GM13977 (cell line): ENCODE results near the gene MAP3K7CL.
"Not testable (repeated sequence)": the region's sequence is repeated elsewhere in the genome, so short reads cannot be mapped to it uniquely, and the experiment has no call there.

Experiments used
- DNase-seq: peaks from one replicate; pipeline ENCODE4 v3.0.0; 2012; ENCODE audit warnings: low spot score
- CTCF ChIP-seq: IDR thresholded peaks from 2 replicates; pipeline ENCODE4 v1.5.1; 2012; ENCODE audit warnings: mild to moderate bottlenecking, control low read depth; ENCODE audit not compliant: insufficient read depth; ENCODE audit errors: extremely low read depth, missing control alignments
- in situ Hi-C: fragments of 300-500 bp; cut with MboI; formaldehyde crosslinking; loops from one replicate; pipeline ENCODE4 v1.12.0; 2022; ENCODE audit warnings: low sequenced_read_pairs, low pct_unique_long_range_greater_than_20kb, mixed read lengths, inconsistent platforms; ENCODE audit not compliant: unreplicated experiment

Gene MAP3K7CL

GRCh38 chr21:29163341-29164115 lies 33.1 kb downstream of the MAP3K7CL start:
- no peak for TF ChIP-seq CTCF
- in situ Hi-C loops: loop anchor here (10.0 kb wide), 1 partner anchor 211 kb away; no protein-coding TSS in a partner anchor
- DNase-seq: no peak

DNA sequence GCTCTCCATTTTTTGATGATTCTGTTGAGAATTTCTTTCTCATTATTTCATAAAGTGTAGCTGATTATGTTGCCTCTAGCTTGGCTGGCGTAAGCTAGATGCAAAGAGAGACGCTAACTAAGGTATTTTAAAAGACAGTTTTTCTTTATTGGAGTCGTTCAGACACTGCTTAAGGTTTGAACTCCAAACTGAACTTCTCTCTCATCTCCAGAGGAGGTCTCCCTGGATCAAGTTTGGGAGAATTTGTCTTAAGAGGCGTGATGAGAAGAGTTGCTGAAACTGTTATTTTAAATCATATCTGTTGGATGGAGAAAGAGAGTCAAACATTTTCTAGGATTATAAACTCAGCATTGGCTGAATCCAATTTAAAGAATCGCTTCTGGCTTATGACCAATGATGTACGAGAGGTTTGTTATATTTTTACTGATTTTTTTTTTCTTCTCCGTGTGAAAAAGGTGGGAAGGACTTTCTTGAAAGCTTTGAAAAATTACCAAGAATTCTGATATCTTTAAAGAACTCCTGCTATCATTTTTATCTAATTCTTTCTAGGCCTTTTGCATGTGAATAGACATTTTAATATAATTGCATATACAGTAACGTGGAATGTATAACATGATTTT lies 34.0 kb downstream of the MAP3K7CL start:
- peak; percentile 28 for DNase-seq
- TF ChIP-seq CTCF: peak; percentile 60
- in situ Hi-C loops: loop anchor here (10.0 kb wide), 1 partner anchor 210 kb away; no protein-coding TSS in a partner anchor

GRCh38 chr21:29166323-29166722 lies 35.9 kb downstream of the MAP3K7CL start:
- no peak for DNase-seq
- no peak for TF ChIP-seq CTCF
- in situ Hi-C loops: loop anchor here (10.0 kb wide), 1 partner anchor 208 kb away; no protein-coding TSS in a partner anchor

DNA sequence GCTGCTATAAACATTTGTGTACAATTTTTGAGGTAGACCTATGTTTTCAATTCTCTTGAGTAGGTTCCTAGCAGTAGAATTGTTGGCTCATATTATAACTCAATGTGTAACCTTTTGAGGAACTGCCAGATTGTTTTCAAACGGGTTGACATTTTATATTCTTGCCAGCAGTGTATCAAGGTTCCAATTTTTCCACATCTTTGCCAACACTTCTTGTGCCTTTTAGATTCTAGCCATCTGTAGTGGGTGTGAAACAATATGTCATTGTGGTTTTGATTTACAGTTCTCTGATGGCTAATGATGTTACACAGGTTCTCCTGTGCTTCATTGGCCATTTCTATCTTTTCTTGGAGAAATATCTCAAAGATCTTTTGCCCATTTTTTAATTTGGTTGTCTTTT lies 36.4 kb downstream of the MAP3K7CL start:
- DNase-seq: no peak
- in situ Hi-C loops: loop anchor here (10.0 kb wide), 1 partner anchor 208 kb away; no protein-coding TSS in a partner anchor
- TF ChIP-seq CTCF: no peak

DNA sequence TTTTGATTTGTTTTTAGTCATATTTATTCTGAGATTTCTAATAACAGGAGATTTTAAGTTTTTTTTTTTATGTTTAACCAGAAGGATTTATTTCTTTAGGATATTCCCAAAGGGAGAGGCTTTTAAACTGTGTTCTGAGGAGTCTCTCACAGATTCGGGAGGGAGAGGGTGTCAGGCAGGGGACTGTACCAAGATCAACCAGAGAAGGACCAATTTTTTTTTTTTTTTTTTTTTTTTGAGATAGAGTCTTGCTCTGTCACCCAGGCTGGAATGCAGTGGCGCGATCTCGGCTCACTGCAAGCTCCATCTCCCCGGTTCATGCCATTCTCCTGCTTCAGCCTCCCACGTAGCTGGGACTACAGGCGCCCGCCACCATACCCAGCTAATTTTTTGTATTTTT lies 37.0 kb downstream of the MAP3K7CL start:
- in situ Hi-C loops: loop anchor here (10.0 kb wide), 1 partner anchor 207 kb away; no protein-coding TSS in a partner anchor
- not testable (repeated sequence) for DNase-seq

DNA sequence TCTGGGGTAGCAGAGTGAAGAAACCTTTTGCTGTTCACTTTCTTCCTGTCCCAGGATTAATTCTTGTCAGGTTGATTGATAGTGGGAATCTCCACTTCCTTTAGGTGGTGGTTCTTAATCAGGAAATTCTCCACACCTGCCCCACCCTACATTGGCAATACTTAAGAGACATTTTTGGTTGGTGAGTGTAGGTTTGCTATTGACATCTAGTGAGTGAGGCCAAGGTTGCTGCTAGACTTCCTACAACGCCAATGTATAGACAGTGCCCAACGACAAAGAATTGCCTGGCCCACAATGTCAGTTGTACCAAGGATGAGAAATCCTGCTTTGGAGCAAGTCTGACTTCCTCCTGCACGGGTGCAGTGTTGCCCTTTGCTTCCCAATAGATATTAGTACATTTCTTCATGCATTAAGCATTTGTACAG lies 38.5 kb downstream of the MAP3K7CL start:
- in situ Hi-C loops: loop anchor here (10.0 kb wide), 1 partner anchor 206 kb away; no protein-coding TSS in a partner anchor
- no peak for TF ChIP-seq CTCF
- DNase-seq: no peak

DNA sequence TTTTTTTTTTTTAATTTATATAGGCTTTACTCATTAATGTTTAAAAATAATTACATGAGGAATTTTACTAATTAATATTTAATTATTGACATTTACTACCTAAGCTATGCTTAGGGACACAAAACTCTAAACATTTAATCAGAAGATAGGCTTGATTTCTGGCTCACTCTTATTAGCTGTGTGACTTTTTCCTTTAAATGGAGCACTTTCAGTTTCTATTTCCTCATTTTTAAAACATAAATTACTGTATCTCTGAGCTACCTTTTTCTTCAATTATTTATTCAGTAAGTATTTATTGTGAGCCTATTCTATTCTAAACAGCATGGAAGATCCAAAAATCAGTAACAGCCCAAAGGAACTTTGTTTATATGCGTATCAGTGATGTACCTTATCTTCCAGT lies 40.5 kb downstream of the MAP3K7CL start:
- no peak for DNase-seq
- in situ Hi-C loops: no loop called here
- TF ChIP-seq CTCF: no peak
